Gastroesophageal sphincter (tissue), 3 donors: ENCODE results near the gene SUGCT.

ENCODE experiments used
- CTCF ChIP-seq, 4 experiments: fragments of 200-600 bp in 2 of 4; fragments of 450-650 bp in 2 of 4; sonication (generic) in 1 of 4; IDR thresholded peaks; one replicate each; pipeline ENCODE4 v1.5.1; 2017 to 2019; ENCODE audit warnings: antibody characterized with exemption in 4 of 4, mild to moderate bottlenecking in 2 of 4, moderate library complexity in 2 of 4
- EP300 ChIP-seq: sonication (generic); formaldehyde crosslinking; IDR thresholded peaks from one replicate; pipeline ENCODE4 v1.6.1; 2017; ENCODE audit warnings: antibody characterized with exemption, mild to moderate bottlenecking
- POLR2A ChIP-seq, 2 donors: fragments of 450-650 bp; IDR thresholded peaks; one replicate each; pipeline ENCODE4 v1.6.1; 2017; ENCODE audit warnings: antibody characterized with exemption in 2 of 2, mild to moderate bottlenecking in 2 of 2, moderate library complexity in 1 of 2

GRCh38 chr7:40542982-40543741 is 408.4 kb downstream of the SUGCT start:
- TF ChIP-seq CTCF (IDR thresholded peaks at IDR 0.05) (no peak), POLR2A (IDR thresholded peaks at IDR 0.05) (no peak), EP300 (no peak)
